CMK (cell line): ENCODE measurements around the gene NSMF.
"Not testable (repeated sequence)": the region's sequence is repeated elsewhere in the genome, so short reads cannot be mapped to it uniquely, and the experiment has no call there.

Experiments used
- DNase-seq: peaks from one replicate; pipeline ENCODE4 v3.0.0-alpha.2; 2010; ENCODE audit warnings: low read depth

Gene NSMF

GRCh38 chr9:137411645-137412380 lies 47.3 kb downstream of the NSMF start:
- no peak for DNase-seq

GRCh38 chr9:137411260-137411644 lies 47.9 kb downstream of the NSMF start:
- DNase-seq, result no peak

- no peak for DNase-seq
Measured at GRCh38 chr9:137410891-137411249, 48.3 kb downstream of the NSMF start.

DNA sequence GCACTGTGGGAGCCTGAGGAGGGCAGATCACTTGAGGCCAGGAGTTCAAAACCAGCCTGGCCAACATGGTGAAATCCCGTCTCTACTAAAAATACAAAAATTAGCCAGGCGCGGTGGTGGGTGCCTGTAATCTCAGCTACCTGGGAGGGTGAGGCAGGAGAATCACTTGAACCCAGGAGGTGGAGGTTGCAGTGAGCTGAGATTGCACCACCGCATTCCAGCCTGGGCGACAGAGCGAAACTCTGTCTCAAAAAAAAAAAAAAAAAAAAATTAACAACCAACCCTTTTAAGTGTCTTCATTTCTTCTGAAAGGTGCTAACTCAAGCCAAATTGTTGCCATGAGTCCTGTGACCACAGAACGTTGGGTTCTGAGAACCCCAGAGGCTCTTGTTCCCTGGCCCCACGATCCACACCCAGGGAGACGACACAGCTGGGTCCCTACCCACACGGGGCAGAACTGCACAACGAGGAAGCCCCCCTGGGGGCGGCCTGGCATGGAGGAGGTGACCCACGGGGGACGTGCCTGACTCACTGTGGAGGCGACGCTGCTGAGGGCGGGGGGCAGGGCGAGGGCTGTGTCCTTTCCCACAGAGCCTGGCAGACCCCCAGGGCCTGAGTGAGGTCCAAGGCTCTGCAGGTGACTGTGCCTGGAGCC lies 48.8 kb downstream of the NSMF start:
- DNase-seq, result not testable (repeated sequence)

GRCh38 chr9:137409515-137409914 lies 49.6 kb downstream of the NSMF start:
- no peak for DNase-seq

DNA sequence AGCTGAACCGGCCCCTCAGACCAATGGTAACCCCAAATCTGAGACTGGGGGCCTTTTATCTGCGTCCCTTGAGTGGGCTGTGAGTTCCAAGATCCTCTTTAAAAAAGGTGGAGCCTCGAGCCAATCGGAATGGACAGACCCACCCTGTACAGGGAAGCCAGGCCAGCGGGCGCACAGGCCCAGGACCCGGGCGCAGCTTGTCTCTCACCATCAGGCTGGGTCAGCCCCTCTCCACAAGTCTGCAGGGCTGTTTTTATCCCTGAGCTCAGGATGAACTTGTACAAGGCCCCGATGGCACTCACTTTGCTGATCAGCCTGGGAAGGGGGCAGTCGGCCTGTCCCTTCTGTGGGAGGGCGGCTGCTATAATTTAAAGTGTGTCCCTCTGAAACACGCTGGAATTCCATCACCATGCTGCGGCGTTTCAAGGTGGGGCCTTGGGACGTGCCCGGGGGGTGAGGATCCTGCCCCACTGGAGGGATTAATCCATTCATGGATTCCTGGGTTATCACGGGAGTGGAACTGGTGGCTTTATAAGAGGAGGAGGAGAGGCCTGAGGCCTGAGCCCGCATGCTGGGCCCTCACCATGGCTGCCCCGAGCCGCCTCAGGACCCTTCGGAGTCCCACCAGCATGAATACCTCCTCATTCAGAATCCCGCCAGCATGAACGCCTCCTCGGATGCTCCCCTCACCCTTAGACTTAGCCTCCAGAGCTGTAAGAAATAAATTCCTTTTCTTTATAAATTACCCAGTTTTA lies 50.3 kb downstream of the NSMF start:
- no peak for DNase-seq

DNA sequence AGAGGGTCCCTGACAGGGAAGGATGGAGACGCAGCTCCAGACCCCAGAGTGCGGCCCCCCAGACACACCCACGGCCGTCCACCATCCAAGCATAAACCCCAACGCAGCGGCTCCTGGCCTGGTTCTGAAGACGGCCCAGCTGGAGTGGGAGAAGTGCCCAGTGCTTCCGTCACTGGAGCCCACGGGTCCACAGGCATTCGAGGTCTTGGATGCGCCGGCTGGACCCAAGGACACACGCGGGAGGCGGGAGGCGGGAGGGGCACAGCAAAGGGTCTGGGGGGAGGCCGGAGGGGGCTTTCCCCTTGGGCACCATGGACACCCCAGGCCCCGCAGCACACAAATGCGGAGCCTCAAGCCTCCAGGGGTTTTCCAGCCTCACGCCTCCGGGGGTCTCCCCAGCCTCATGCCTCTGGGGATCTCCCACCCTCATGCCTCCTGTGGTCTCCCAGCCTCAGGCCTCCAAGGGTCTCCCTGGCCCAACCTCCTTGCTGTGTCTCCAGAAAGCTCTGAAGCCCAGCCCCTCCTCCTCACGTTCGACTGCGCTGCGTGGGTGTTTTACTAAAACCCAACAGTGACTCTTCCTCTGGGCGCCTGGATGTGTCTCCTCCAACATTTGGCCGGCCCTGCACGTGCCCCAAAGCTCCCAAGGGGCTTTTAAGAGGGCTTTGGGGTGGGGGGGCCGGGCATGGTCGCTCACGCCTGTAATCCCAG lies 51.4 kb downstream of the NSMF start:
- no peak for DNase-seq

- DNase-seq, result no peak
Measured at GRCh38 chr9:137406876-137407589, 52.1 kb downstream of the NSMF start.

DNA sequence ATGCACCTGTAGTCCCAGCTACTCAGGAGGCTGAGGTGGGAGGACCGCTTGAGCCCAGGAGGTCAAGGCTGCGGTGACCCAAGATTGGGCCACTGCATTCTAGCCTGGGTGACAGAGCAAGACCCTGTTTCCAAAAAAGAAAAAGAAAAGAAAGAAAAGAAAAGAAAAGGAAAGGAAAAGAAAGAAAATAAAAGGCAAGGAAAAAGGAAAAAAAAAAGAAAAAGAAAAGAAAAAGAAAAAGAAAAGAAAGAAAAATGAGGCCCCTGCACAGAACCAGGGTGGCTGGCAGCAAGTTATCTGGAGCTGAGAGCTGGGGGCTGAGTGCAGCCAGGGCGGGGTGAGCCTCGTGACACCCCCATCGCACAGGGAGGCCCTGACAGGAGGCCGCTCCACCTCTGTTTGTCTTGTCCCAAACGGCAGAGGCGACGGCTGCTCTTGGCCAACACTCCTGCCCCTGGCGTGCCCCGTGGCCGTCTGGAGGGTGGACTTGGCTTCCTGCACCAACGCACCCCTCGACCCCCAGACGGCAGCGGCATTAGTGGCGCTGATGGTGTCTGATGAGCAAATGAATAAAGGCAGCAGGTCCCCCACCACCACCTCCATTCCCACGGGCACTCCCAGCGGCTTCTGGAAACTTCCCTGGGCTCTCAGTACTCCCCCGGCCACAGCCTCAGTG lies 52.9 kb downstream of the NSMF start:
- no peak for DNase-seq

- DNase-seq, result no peak
Measured at GRCh38 chr9:137405677-137406081, 53.5 kb downstream of the NSMF start.

- DNase-seq, result no peak
Measured at GRCh38 chr9:137404961-137405567, 54.1 kb downstream of the NSMF start.

- DNase-seq, result no peak
Measured at GRCh38 chr9:137403269-137403668, 55.9 kb downstream of the NSMF start.

DNA sequence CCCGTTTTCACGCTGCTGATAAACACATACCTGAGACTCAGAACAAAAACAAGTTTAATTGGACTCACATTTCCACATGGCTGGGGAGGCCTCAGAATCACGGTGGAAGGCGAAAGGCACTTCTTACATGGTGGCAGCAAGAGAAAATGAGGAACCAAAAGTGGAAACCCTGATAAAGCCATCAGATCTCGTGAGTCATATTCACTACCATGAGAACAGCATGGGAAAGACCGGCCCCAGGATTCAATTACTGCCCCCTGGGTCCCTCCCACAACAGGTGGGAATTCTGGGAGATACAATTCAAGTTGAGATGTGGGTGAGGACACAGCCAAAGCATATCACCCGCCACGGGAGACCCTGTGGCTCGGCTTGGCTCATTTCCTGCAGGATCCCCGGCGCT lies 56.4 kb downstream of the NSMF start:
- DNase-seq, result no peak

DNA sequence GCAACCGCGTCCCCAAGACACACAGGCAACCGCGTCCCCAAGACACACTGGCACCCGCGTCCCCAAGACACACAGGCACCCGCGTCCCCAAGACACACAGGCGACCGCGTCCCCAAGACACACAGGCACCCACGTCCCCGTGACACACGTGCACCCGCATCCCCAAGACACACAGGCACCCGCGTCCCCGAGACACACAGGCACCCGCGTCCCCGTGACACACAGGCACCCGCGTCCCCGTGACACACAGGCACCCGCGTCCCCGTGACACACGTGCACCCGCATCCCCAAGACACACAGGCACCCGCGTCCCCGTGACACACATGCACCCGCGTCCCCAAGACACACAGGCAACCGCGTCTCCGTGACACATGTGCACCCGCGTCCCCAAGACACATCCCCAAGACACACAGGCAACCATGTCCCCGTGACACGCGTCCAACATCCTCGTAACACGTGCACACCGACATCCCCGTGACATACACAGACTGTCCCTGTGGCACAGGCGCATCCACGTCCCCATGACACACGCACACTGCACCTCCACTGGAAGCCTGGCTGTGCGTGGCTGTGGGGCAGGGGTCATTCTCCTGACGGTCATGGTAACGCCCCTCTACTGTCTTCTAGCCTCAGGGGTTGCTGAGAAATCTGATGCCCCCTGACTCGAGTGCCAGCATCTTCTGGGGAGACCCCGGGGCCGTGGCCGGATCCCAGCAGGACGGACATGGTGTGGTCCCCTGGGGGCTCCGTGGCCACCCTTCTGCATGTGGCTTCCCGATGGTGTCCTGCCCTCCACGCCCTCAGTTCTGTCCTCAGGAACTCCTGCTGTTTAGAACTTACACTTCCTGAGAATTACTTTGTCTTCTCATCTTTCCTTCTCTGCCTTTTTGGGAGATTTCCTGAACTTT lies 60.3 kb downstream of the NSMF start:
- no peak for DNase-seq

DNA sequence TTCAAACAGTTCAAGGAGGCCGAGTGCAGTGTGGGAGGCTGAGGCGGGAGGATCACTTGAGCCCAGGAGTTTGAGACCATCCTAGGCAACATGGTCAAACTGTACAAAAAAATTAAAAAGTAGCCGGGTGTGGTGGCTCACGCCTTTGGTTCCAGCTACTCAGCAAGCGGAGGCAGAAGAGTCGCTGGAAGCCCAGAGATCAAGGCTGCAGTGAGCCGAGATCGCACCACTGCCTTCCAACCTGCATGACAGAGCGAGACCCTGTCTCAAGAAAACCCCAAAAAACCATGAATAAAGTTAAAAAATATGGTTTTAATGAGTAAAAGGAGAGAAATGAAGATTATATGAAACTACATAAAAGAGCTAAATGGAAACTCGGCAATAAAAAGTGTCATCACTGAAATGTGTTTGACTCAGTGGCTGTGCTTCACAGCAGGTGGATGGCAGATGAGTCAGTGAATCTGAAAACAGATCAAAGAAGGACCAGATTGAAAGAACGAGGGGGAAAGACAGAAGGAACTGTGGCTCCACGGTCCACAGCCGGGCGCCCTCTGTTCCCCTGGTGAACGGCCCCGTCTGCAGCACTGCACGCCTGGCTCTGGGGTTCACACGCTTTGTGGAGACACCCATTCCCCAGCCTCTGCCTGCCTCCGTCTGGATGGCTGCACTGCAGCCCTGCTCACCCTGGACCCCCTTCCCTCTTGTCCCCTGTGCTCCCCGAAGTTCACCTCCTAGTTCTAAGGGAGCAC lies 61.3 kb downstream of the NSMF start:
- DNase-seq, result no peak
